DOHH2 (cell line): ENCODE data around the gene VSTM1.

ENCODE experiments used
- CTCF ChIP-seq: fragments of 200-600 bp; sonication (generic); IDR thresholded peaks from one replicate; pipeline ENCODE4 v1.5.1; 2014; ENCODE audit warnings: antibody characterized with exemption, mild to moderate bottlenecking, low read depth, low read length; ENCODE audit not compliant: poor library complexity, severe bottlenecking
- EZH2phosphoT487 ChIP-seq: fragments of 200-600 bp; sonication (generic); IDR thresholded peaks from 2 replicates; pipeline ENCODE4 v1.6.1; 2017; ENCODE audit warnings: borderline replicate concordance, mild to moderate bottlenecking, antibody characterized with exemption, low read length, moderate library complexity, mixed read lengths

GRCh38 chr19:54035215-54036178 is 28.2 kb downstream of the VSTM1 start:
- no peak for TF ChIP-seq CTCF
- TF ChIP-seq EZH2phosphoT487: no peak
